ENCODE data around the gene SLC7A5. TPM values are rescaled to one million over a fixed set of nuclear protein-coding genes. Genes with fewer than 3 reads are reported as not detected.

Gene SLC7A5
- polyA plus RNA-seq, 1 donor from 2014 or later, result 3.9 TPM

DNA sequence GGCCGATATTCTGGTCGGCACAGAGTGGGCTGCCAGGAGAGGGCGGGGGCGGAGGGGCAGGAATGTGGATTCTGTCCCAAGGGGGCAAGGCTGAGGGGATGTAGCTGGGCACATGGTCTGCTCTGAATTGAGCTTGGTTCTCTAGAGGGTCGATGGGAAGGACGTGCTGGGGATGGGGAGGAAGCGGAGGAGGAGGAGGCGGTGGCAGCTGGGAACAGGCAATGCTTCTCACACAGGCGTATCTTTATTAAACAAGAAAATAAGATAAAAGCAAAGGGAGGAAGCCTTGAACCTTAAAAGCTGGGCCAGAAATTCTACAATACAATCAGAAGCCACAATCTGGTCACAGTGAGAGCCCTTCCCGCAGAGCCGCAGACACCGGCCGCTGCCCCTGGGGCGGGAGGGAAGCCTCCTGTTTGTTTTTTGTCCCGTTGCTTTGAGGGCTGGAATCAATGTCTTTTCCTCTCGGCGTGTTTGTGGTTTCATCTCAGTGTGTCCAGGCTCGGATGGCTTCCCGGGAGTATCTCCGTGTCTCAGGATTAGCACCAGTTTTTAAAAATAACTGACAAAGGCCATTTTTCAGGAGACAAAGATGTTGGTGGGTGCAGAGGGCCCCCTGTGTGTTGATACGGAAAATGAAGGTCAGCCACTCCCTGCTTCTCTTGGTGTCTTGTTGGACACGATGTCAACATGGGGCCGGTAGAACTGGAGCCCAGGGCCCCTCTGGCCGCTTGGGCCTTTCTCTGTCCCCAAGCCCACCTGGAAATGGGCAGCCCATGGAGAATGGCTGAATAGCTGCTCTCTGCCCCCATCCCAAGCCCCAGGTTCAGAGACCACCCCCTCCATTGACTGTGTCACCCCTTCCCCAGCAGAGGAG lies 12.3 kb upstream of the SLC7A5 start:
- no peaks in the 10 kb centered on the region for H3K9me2 ChIP-seq (ENCODE audit: insufficient read depth, low read length)
- no peak overlapping the region for H2AFZ ChIP-seq (ENCODE audit: low read depth, low read length)
- H3K36me3 ChIP-seq (ENCODE audit: insufficient read depth, low read length), result no peaks in the 10 kb centered on the region
- TF ChIP-seq RAD21 (conservative IDR thresholded peaks at IDR 0.05) (no peak), CTCF (IDR thresholded peaks at IDR 0.05; ENCODE audit: poor library complexity, severe bottlenecking) (no peak), SMC3 (conservative IDR thresholded peaks at IDR 0.05; ENCODE audit: poor library complexity) (no peak)
- no peak overlapping the region for H3K9ac ChIP-seq (ENCODE audit: low read length)
- no peaks in the 10 kb centered on the region for H3K9me3 ChIP-seq (ENCODE audit: low read length)
- no peak overlapping the region for H3K4me2 ChIP-seq (ENCODE audit: low read length)
- no peak overlapping the region for H3K27ac ChIP-seq (ENCODE audit: low read length)
- H3K4me3 ChIP-seq (ENCODE audit: low read length), result no peak overlapping the region
- H3F3A ChIP-seq (ENCODE audit: insufficient read depth, low read length, poor library complexity, severe bottlenecking), result no peaks in the 10 kb centered on the region
- no peaks in the 10 kb centered on the region for H3K79me2 ChIP-seq (replicated peaks; ENCODE audit: insufficient read depth, low read length)
- no peaks in the 10 kb centered on the region for H3K27me3 ChIP-seq (ENCODE audit: insufficient read depth, low read depth, low read length)
- H4K20me1 ChIP-seq (ENCODE audit: insufficient read depth), result no peaks in the 10 kb centered on the region

DNA sequence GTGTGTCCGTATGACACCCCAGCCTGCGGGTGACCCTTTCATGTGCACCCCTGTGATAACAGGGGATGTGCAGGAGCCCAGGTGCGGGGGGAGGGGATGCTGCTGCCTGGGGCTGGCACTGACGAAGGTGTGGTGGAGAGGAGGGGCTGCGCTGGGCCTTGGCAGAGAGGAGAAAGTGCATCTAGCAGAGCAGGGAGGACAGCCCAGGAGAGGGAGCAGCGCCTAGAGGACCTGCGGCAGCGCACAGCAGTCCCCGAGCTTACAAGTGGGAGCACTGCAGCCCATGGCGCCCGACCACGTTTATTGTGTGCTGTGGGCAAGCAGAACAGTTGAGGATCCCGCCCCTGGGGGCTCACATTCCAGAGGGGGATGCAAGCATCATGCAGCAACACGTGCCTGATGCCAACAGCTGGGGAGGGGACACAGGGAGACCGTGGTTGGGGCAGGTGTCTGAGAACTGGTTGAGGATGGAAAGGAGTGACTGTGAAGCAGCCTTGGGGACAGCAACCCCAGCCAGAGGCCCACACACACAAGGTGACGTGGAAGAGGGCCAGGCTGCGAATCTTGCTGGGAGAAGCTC lies 10.9 kb upstream of the SLC7A5 start:
- no peak overlapping the region for H3K27ac ChIP-seq (ENCODE audit: low read length)

More for the DNA sequence above, 10.9 kb upstream of the SLC7A5 start:
- TF ChIP-seq MXI1 (conservative IDR thresholded peaks at IDR 0.05; ENCODE audit: poor library complexity, severe bottlenecking) (no peak), SMC3 (conservative IDR thresholded peaks at IDR 0.05; ENCODE audit: poor library complexity) (no peak), EZH2 (IDR thresholded peaks at IDR 0.05; ENCODE audit: borderline replicate concordance, insufficient read depth, low read length, poor library complexity, severe bottlenecking) (no peak), REST (IDR thresholded peaks at IDR 0.05; ENCODE audit: borderline replicate concordance) (no peak), EP300 (conservative IDR thresholded peaks at IDR 0.05; ENCODE audit: poor library complexity, severe bottlenecking) (no peak), CTCF (IDR thresholded peaks at IDR 0.05; ENCODE audit: poor library complexity, severe bottlenecking) (no peak), RAD21 (conservative IDR thresholded peaks at IDR 0.05) (no peak), TAF1 (IDR thresholded peaks at IDR 0.05; ENCODE audit: low read depth) (no peak), POLR2AphosphoS5 (IDR thresholded peaks at IDR 0.05) (no peak)
- Histone ChIP-seq H3K9me3 (ENCODE audit: low read length) (no peaks in the 10 kb centered on the region), H3K27me3 (ENCODE audit: insufficient read depth, low read depth, low read length) (no peaks in the 10 kb centered on the region), H3K79me2 (replicated peaks; ENCODE audit: insufficient read depth, low read length) (no peaks in the 10 kb centered on the region), H3K9ac (ENCODE audit: low read length) (no peak overlapping the region), H2AFZ (ENCODE audit: low read depth, low read length) (no peak overlapping the region), H3K36me3 (ENCODE audit: insufficient read depth, low read length) (no peaks in the 10 kb centered on the region), H3K9me2 (ENCODE audit: insufficient read depth, low read length) (no peaks in the 10 kb centered on the region), H3K4me2 (ENCODE audit: low read length) (no peak overlapping the region), H4K20me1 (ENCODE audit: insufficient read depth) (no peaks in the 10 kb centered on the region), H3K4me3 (ENCODE audit: low read length) (no peak overlapping the region), H3F3A (ENCODE audit: insufficient read depth, low read length, poor library complexity, severe bottlenecking) (no peaks in the 10 kb centered on the region)

Measured in neural cell (in vitro differentiated cells).